Inferior parietal cortex (tissue), 1 donor: ENCODE data around the gene PCED1A.

ENCODE experiments used
- DNase-seq: peaks from one replicate; pipeline ENCODE4 v3.0.0-alpha.2; 2016; ENCODE audit errors: extremely low spot score

Gene PCED1A

GRCh38 chr20:2840138-2840966, at the start of gene PCED1A, which contains the start of gene VPS16:
Gene PCED1A, minus strand, starts transcription at chr20:2840655. Its CDS starts 743 bp downstream, at chr20:2839912.
Gene VPS16, plus strand, starts transcription at chr20:2840745. Its CDS starts 30 bp downstream, at chr20:2840775.
- DNase-seq, result peak; percentile 91

- no peak for DNase-seq
Measured at GRCh38 chr20:2889797-2890196, 49.3 kb upstream of the PCED1A start.

GRCh38 chr20:2889209-2889608, 48.8 kb upstream of the PCED1A start:
- DNase-seq, result no peak

GRCh38 chr20:2888224-2888955, 47.9 kb upstream of the PCED1A start:
- DNase-seq, result no peak

- DNase-seq, result no peak
Measured at GRCh38 chr20:2887715-2888114, 47.3 kb upstream of the PCED1A start.

- no peak for DNase-seq
Measured at GRCh38 chr20:2883726-2884637, 43.5 kb upstream of the PCED1A start.

GRCh38 chr20:2880650-2881049, 40.2 kb upstream of the PCED1A start:
- DNase-seq, result no peak

- peak; percentile 63 for DNase-seq
Measured at GRCh38 chr20:2879146-2879545, 38.7 kb upstream of the PCED1A start.

- DNase-seq, result no peak
Measured at GRCh38 chr20:2878515-2878914, 38.1 kb upstream of the PCED1A start.

- no peak for DNase-seq
Measured at GRCh38 chr20:2875690-2876203, 35.3 kb upstream of the PCED1A start.

GRCh38 chr20:2874456-2874855, 34.0 kb upstream of the PCED1A start:
- DNase-seq, result peak; percentile 38

- DNase-seq, result no peak
Measured at GRCh38 chr20:2873747-2874041, 33.2 kb upstream of the PCED1A start.

GRCh38 chr20:2873010-2873746, 32.7 kb upstream of the PCED1A start, which contains the start of gene PTPRA:
Gene PTPRA, plus strand, starts transcription at chr20:2873481. Its CDS starts 90,797 bp downstream, at chr20:2964278.
- peak; percentile 92 for DNase-seq

- peak; percentile 65 for DNase-seq
Measured at GRCh38 chr20:2872459-2873009, 32.1 kb upstream of the PCED1A start.

GRCh38 chr20:2871661-2872458, 31.4 kb upstream of the PCED1A start:
- no peak for DNase-seq

- DNase-seq, result no peak
Measured at GRCh38 chr20:2871111-2871465, 30.6 kb upstream of the PCED1A start.

GRCh38 chr20:2869381-2869780, 28.9 kb upstream of the PCED1A start:
- no peak for DNase-seq

GRCh38 chr20:2867081-2867864, 26.8 kb upstream of the PCED1A start:
- no peak for DNase-seq

GRCh38 chr20:2866236-2866635, 25.8 kb upstream of the PCED1A start:
- DNase-seq, result no peak
